ENCODE results near the gene HSD17B4. TPM values are rescaled to one million over a fixed set of nuclear protein-coding genes. Genes with fewer than 3 reads are reported as not detected.
"Not testable (repeated sequence)": the region's sequence is repeated elsewhere in the genome, so short reads cannot be mapped to it uniquely, and the experiment has no call there.

The HSD17B4 gene, protein sequence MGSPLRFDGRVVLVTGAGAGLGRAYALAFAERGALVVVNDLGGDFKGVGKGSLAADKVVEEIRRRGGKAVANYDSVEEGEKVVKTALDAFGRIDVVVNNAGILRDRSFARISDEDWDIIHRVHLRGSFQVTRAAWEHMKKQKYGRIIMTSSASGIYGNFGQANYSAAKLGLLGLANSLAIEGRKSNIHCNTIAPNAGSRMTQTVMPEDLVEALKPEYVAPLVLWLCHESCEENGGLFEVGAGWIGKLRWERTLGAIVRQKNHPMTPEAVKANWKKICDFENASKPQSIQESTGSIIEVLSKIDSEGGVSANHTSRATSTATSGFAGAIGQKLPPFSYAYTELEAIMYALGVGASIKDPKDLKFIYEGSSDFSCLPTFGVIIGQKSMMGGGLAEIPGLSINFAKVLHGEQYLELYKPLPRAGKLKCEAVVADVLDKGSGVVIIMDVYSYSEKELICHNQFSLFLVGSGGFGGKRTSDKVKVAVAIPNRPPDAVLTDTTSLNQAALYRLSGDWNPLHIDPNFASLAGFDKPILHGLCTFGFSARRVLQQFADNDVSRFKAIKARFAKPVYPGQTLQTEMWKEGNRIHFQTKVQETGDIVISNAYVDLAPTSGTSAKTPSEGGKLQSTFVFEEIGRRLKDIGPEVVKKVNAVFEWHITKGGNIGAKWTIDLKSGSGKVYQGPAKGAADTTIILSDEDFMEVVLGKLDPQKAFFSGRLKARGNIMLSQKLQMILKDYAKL
- 84.3 TPM for total RNA-seq (ENCODE audit: insufficient read depth, low replicate concordance)

GRCh38 chr5:119452373-119453039, at the start of gene HSD17B4:
Gene HSD17B4 (plus strand): TSS chr5:119452497. CDS start chr5:119452576, 79 bp downstream.
- peak; percentile 96 for DNase-seq (ENCODE audit: low spot score)

DNA sequence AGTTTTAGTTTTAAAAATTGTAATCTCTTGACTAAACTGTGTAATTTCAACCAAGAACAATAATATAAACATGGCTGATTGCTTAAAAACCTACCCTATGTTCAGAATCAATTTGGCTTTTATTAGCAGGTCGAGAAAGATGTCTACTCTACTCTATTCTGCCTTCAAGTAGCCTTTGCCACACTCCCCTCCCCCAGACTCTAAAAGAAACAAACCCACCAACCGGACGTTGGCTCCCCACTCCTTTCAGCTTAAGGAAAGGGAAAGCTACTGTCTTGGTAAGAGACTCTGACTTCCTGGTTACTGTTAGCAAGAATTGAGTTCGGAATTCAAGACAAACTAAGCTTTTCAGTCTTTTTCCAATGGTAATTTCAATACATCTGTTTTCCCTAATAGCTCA, 49.7 kb upstream of the HSD17B4 start:
- DNase-seq (ENCODE audit: low spot score), result no peak

GRCh38 chr5:119404033-119404432, 48.3 kb upstream of the HSD17B4 start:
- no peak for DNase-seq (ENCODE audit: low spot score)

DNA sequence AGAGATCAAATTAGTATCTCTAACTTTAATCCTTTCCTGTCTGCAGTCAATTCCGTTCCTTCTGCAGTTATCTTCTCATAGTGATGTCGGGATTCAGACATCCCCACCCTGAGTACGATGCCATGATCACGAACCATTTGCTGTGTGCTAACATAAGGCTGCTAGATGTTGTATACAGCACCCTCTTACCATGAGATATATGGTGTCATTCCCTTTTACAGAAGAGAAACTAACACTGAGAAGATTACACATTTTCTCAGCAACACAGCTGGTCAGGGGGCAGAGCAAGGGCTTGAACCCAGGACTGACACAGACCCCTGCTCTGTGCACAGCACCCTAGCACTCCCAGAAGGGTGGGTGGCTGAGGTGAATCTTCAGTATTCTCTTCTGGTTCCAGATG, 46.9 kb upstream of the HSD17B4 start:
- no peak for DNase-seq (ENCODE audit: low spot score)

DNA sequence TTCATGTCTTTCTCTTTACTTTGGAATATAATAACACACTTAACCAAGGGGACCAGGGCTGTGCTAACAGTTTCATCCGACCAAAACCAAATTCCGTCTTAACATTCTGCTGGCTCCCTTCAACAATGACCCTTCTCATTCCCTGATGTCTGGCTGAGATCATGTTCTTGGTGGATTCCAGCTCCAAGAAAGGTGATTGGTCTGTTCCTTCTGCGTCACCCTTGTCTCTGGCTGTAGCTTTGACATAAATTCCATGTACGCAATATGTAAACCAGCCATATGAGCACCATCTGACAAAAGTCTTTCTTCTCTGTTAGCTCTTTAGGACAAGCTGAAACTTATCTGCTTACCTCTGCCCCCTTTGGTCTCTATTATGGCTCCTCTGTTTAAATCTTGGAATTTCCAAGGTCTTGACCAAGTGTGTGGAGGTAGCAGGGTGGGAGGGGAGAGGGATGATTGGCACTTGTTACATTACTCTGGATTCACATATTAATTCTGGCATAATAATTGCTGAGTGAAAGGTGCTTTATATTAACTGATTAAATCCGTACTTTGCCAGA, 45.7 kb upstream of the HSD17B4 start:
- no peak for DNase-seq (ENCODE audit: low spot score)

DNA sequence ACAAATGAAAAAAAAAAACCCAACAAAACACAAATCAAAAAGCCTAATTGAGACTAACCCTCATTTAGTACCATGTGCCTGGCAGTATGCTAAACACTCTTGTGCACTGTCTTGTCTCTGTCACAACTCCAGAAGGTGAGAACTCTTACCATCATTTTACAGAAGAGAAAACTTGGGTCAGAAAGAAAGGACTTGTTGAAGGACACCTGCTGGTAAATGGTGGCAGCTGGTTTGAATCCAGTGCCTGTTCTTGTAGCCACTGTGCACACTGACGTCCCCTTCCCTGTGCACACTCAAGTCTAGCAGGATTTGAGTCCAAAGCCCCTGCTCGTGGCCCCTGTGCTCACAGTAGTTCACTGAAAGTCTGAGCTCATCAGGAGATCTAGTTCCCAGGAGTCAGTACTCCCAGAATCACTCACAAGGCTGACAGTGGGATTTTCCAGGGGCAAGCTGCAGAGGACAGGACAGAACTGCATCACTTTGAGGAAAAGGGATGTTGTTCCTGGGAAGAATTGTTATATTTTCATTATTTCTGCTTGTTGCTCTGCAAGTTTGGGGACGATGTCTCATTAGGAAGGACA, 43.0 kb upstream of the HSD17B4 start:
- DNase-seq (ENCODE audit: low spot score), result no peak

GRCh38 chr5:119410448-119411159, 41.7 kb upstream of the HSD17B4 start:
- peak; percentile 54 for DNase-seq (ENCODE audit: low spot score)

DNA sequence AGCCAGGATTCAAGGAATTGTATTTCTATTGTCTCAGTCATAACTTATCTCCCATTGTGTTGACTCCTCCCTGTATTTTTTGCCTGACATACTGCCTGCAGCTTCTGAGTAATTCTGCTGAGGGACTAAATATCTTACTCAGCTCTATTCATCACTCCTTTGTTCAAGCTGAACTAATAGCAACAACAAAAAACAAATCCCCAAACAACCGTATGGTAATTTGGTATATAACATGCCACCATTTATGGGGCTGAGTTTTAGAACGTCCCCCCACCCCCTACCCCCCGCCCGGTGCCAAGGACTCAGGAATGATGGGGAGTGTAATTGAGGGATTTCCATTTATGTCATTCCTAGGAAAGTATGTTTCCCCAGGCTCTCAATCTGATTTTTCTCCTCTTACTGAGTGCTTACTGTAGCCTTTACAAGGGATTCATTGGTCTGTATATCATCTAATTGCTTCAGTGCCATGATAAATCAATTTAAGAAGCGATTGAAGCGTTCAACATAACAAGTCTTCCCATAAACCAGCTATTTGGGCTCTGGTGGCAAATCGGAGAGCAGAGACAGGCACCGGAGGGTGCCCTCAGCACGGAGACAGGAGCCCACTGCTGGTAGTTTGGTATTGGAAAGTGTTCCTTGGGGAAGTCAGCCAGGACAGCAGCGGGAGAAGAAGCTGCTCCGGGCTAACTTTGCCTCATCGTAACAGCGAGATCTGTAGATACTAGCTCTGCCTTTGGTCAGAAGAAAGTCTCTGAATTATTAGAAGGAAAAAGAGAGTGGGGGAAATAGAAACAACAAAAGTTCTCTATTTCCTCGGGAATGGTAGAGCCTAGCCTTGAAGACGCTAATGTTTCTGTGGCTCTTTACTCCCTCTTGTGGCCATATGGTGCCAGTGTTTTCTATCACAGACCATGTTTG, 40.7 kb upstream of the HSD17B4 start:
- peak; percentile 89 for DNase-seq (ENCODE audit: low spot score)

DNA sequence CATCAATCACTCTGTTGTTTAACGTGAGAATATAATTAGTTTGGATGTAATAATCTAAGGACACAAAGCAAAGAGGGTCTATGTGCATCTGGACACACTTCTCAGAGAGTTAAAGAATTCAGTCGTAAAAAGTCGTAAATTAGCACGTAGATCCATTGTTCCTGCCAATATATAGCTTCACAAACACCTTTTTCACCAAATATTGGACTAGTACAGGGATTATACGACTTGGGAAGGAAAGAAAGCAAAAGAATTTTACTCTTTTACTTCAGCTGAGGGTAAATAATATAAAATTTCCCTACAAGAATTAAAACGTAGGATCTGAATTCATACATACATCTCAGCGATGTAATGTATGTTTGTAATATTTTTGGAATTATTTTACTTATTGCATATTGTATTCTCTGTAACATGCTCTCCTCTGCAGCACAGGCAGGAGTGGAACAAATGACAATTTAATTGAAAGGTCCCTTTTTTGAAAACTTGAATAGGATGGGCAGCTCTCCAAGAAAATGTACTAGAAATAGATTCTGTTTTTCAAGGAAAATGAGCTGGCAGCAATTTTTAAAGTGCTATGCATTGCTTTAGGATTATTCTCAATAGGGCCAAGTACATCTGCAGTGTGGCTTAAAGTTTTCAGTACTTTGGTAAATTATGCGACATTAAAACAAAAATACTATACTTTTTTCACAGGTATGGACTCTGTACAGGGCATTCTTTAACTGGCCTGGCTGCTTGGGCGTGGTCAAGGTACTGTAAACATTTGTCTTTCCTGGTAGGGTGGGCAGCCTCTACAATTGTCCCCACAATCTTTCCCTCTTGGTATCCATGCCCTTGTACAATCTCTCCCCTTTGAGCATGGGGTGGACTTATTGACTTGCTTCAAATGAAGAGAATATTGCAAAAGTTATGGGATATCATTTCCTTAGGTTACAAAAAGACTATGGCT, 39.7 kb upstream of the HSD17B4 start:
- no peak for DNase-seq (ENCODE audit: low spot score)

GRCh38 chr5:119414124-119414734, 38.1 kb upstream of the HSD17B4 start:
- DNase-seq (ENCODE audit: low spot score), result not testable (repeated sequence)

- peak; percentile 95 for DNase-seq (ENCODE audit: low spot score)
Observed at GRCh38 chr5:119417891-119418605, 34.2 kb upstream of the HSD17B4 start.

GRCh38 chr5:119418606-119419100, 33.6 kb upstream of the HSD17B4 start:
- peak; percentile 89 for DNase-seq (ENCODE audit: low spot score)

GRCh38 chr5:119420169-119420568, 32.1 kb upstream of the HSD17B4 start:
- peak; percentile 38 for DNase-seq (ENCODE audit: low spot score)

DNA sequence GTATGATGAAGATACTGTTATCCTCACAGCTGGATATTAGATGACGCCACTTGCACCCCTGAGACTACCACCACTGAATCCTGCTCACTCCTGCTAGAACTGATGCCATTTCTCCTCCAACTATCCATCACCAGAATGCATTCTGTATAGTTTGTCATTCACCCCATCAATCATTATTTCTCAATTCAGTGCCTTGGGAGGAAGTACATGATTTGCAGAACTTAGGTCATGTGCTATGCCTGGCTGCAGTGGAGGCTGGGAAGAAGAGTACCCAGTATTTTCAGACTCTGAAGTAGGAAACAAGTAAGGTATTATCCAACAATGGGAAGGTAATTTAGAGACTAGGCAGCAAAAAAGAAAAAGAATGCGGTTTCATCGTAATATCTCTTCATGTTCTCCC, 26.2 kb upstream of the HSD17B4 start:
- no peak for DNase-seq (ENCODE audit: low spot score)

GRCh38 chr5:119427060-119427459, 25.2 kb upstream of the HSD17B4 start:
- peak; percentile 18 for DNase-seq (ENCODE audit: low spot score)

- DNase-seq (ENCODE audit: low spot score), result peak; percentile 27
Observed at GRCh38 chr5:119427596-119427995, 24.7 kb upstream of the HSD17B4 start.

GRCh38 chr5:119428166-119428565, 24.1 kb upstream of the HSD17B4 start:
- not testable (repeated sequence) for DNase-seq (ENCODE audit: low spot score)
